GM18867 (cell line): ENCODE results near the gene ATP2C1.
"Not testable (repeated sequence)": the region's sequence is repeated elsewhere in the genome, so short reads cannot be mapped to it uniquely, and the experiment has no call there.

Experiments
- ATAC-seq: cut with Tn5 transposase; IDR thresholded peaks from one replicate; pipeline ENCODE4 v1.9.1; 2021; ENCODE audit warnings: mild to moderate bottlenecking, moderate library complexity; ENCODE audit not compliant: unreplicated experiment

ATP2C1 gene

GRCh38 chr3:130893376-130894129 lies at the start of gene ATP2C1:
ATP2C1 (plus strand) TSS chr3:130894084; CDS start chr3:130894770, 686 bp downstream.
- peak; percentile 93 for ATAC-seq

- ATAC-seq, result no peak
Measured at GRCh38 chr3:130844462-130844861, 49.4 kb upstream of the ATP2C1 start.

GRCh38 chr3:130846181-130846580 lies 47.7 kb upstream of the ATP2C1 start:
- no peak for ATAC-seq

- no peak for ATAC-seq
Measured at GRCh38 chr3:130849091-130849552, 44.8 kb upstream of the ATP2C1 start.

- peak; percentile 66 for ATAC-seq
Measured at GRCh38 chr3:130850044-130850797, 43.7 kb upstream of the ATP2C1 start.

GRCh38 chr3:130850843-130851242 lies 43.0 kb upstream of the ATP2C1 start:
- ATAC-seq, result no peak

GRCh38 chr3:130851277-130851676 lies 42.6 kb upstream of the ATP2C1 start:
- ATAC-seq, result no peak

- no peak for ATAC-seq
Measured at GRCh38 chr3:130853581-130853980, 40.3 kb upstream of the ATP2C1 start.

- peak; percentile 60 for ATAC-seq
Measured at GRCh38 chr3:130854208-130854864, 39.5 kb upstream of the ATP2C1 start.

- no peak for ATAC-seq
Measured at GRCh38 chr3:130857336-130858026, 36.4 kb upstream of the ATP2C1 start.

GRCh38 chr3:130862130-130862529 lies 31.8 kb upstream of the ATP2C1 start:
- ATAC-seq, result not testable (repeated sequence)

- no peak for ATAC-seq
Measured at GRCh38 chr3:130865489-130865888, 28.4 kb upstream of the ATP2C1 start.

GRCh38 chr3:130866327-130866726 lies 27.6 kb upstream of the ATP2C1 start:
- ATAC-seq, result no peak

- ATAC-seq, result no peak
Measured at GRCh38 chr3:130870423-130870822, 23.5 kb upstream of the ATP2C1 start.

- no peak for ATAC-seq
Measured at GRCh38 chr3:130876594-130876993, 17.3 kb upstream of the ATP2C1 start.

GRCh38 chr3:130878464-130878863 lies 15.4 kb upstream of the ATP2C1 start:
- no peak for ATAC-seq

- no peak for ATAC-seq
Measured at GRCh38 chr3:130889416-130889946, 4.4 kb upstream of the ATP2C1 start.

- ATAC-seq, result peak; percentile 38
Measured at GRCh38 chr3:130892759-130893375, 1.0 kb upstream of the ATP2C1 start.

- ATAC-seq, result peak; percentile 28
Measured at GRCh38 chr3:130894130-130894985, 474 bp downstream of the ATP2C1 start.

- ATAC-seq, result no peak
Measured at GRCh38 chr3:130894986-130895280, 1.0 kb downstream of the ATP2C1 start.
